GM21737 (cell line): ENCODE data around the gene SH3GLB2.

Source experiments
- ATAC-seq: cut with Tn5 transposase; IDR thresholded peaks from one replicate; pipeline ENCODE4 v1.9.1; 2021; ENCODE audit warnings: mild to moderate bottlenecking, moderate library complexity; ENCODE audit not compliant: unreplicated experiment

SH3GLB2 gene

GRCh38 chr9:129028192-129028966 lies at the start of gene SH3GLB2:
Gene SH3GLB2, minus strand, starts transcription at chr9:129028331. Its CDS starts 177 bp downstream, at chr9:129028154.
- ATAC-seq: peak; percentile 77

DNA sequence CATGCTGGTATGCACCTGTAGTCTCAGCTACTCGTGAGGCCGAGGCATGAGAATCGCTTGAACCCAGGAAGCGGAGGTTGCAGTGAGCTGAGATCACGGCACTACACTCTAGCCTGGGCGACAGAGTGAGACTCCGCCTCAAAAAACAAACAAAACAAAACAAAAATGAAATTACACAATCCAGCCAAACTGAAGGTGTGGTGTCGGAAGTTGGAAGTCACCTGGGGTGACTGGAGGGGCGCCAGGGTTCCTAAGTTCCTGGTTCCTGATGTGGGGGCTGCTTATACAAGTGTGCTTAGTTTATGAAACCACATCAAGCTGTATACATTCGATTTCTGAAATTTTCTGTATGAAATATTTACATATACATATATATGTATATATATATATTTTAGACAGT lies 49.1 kb upstream of the SH3GLB2 start:
- no peak for ATAC-seq

DNA sequence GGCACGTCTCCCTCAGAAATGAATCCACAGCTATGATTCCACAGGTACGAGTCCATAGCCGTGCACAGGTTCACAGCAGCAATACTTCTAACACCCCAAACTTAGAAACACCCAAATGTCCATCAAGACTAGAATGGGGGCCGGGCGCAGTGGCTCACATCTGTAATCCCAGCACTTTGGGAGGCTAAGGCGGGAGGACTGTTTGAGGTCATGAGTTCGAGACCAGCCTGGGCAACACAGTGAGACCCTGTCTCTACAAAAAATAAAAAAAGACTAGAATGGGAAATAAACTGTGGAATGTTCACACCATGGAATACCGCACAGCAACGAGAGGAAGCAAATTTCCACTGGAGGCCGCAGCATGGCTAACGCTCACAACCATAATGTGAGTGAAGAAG lies 48.5 kb upstream of the SH3GLB2 start:
- no peak for ATAC-seq

DNA sequence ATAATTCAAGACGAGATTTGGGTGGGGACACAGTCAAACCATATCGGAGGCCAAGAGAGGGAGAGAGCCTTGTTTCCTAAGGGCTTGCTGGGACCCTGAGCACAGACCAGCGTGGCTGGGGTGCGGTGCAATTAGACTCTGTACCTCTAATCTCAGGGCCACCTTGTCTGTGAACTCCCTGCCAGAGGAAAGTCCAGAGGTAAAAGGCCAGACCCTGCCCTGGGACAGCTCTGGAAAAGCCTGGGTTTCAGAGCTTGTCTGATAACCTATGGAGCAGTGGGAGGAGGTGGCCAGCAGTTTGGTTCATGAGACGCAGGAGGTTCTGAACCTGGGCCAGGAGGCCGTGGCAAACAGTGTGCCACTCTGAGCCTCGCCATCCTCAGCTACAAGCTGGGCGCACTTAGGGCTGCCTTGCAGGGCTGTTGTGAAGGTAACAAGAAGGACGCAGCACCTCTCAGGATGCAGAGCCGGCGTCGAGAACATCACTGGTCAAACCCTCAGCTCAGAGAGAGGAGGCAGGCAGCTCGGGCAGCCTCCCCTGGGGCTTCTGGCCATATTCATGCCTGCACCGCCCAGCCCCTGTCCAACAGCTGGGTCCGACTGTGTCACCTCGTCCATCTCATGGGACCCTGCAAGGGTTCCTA lies 48.0 kb upstream of the SH3GLB2 start:
- no peak for ATAC-seq

DNA sequence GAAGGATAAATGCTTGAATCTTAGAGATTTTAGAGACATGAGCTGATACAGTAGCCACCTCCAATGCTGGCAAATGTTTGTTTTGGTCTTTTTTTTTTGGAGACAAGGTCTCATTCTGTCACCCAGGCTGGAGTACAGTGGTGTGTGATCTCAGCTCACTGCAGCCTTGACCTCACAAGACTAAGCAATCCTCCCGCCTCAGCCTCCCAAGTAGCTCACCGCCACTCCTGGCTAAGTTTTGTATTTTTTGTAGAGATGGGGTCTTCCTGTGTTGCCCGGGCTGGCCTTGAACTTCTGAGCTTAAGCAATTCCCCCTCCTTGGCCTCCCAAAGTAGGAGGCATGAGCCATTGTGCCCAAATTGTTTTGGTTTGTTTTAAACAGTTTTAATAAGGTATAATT lies 46.0 kb upstream of the SH3GLB2 start:
- ATAC-seq: no peak

DNA sequence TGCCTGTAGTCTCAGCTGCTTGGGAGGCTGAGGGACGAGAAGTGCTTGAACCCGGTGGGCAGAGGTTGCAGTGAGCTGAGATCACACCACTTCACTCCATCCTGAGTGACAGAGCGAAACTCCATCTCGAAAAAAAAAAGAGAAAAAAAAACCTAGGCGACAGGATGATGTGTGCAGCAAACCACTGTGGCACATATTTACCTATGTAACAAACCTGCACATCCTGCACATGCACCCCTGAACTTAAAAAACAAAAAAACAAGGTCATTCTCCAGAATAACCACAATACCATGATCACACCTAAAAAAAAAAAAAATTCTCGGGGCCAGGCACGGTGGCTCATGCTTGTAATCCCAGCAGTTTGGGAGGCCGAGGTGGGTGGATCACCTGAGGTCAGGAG lies 45.3 kb upstream of the SH3GLB2 start:
- ATAC-seq: no peak

GRCh38 chr9:129072171-129072570 lies 44.0 kb upstream of the SH3GLB2 start:
- ATAC-seq: no peak

DNA sequence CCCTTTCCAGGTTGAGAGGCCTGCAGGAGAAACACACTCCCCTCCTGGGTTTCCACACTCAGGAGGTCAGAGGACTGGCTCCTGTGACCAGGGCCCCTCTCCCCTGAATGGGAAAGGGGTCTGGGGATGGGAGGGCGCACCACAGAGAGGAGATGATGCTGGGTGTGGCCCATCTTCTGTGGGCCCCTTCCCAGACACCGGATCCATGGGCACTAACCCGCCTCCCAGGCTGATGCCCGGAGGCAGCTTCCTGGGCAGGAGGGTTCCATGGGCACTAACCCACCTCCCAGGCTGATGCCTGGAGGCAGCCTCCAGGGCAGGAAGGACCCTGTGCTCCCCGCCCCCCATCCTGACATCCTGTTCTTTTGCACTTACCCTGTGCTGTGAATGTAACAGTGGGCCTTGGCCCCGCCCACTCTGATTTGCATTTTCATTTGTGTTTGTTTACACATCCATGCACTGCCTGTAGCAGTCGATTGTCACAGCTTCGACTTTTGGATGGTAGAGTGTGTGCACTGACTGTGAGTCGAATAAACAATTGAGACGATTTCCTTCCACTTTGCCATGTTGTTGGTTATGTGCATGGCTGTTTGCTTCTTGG lies 43.5 kb upstream of the SH3GLB2 start:
- ATAC-seq: no peak

GRCh38 chr9:129070696-129071525 lies 42.8 kb upstream of the SH3GLB2 start:
- ATAC-seq: no peak

DNA sequence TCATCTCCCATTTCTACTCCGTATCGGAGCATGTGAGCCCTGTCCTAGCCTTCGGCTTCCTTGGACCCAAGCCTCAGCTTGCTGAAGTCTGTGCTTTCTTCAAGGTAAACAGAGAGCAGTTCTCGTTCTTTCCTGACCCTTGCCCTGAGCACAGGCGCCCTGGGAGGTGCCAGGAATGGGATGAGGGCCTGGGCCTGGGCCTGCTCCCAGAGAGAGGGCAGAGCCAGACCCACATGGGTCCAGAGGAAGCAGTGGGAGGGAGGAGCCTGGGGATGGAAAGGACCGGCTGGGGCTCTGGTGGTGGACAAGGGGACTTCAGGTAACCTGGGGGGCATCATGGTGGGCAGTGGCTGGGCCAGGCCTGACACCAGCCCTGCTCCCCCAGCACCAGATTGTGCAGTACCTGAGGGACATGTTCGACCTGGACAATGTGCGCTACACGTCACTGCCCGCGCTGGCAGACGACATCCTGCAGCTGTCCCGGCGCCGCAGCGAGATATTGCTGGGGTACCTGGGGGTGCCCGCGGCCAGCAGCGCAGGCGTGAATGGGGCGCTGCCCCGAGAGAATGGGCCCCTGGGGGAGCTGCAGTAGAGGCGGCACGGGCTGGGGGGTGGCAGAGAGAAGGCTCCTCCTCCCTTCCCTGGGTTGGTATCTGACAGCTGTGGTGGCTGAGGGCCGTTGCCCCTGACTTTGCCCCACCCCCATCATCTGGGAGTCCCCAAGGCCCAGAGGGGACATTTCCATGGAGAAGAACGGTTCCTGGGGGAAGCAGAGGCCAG lies 41.9 kb upstream of the SH3GLB2 start:
- no peak for ATAC-seq

DNA sequence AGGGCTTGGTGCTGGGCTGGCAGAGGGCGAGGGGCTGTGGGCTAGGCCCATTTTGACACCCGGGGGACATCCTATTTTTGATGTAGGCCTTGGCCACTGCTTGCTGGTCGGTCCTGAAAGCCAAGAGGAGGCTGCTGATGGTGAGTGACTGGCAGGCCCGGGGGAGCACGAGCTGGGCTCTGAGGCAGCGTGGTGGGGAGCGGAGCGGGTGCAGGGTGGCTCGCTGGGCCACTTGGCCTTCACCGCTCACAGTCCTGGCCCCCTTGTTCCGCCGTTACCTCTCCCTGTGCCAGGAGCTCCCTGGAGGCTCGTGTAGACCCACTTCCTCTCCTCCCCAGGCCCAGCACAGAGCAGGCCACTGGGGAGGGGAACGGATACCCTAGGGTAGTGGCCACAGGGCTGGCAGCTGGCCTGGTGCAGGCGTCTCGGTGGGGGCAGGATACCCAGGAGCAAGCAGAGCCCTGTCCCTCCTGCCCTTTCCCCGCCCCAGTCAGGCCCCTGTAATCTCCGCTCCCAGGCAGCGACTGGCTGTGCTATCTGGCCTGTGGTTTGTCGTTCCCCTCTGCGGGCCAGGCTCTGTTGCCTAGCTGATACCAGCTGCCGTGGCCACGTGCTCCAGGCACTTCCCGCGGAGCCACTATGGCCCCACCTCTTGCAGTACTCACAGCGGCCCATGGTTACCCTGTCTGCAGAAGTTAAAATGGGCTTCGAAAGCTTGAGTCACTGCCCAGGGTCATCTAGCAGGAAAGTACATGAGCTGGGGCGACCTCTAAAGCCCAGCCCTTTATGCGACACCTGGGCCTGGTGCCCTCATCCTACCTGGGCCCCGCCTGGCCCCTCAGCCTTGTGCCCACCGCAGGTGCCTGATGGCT lies 41.1 kb upstream of the SH3GLB2 start:
- ATAC-seq: peak; percentile 64

DNA sequence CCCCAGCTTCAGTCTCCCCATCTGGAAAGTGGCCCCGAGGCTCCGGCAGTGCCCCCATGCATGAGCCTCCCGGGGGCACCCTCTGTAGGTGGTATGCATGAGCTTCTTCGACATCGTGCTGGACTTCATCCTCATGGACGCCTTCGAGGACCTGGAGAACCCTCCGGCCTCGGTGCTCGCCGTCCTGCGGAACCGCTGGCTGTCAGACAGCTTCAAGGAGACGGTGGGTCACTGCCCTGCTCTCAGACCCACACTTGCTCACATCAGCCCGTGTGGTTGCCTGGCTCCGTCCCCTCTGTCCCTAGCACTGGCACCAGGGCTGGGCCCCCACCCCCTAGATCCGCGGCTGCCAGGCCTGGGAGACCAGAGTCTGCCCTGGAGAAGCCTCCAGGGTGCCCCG lies 40.0 kb upstream of the SH3GLB2 start:
- no peak for ATAC-seq

DNA sequence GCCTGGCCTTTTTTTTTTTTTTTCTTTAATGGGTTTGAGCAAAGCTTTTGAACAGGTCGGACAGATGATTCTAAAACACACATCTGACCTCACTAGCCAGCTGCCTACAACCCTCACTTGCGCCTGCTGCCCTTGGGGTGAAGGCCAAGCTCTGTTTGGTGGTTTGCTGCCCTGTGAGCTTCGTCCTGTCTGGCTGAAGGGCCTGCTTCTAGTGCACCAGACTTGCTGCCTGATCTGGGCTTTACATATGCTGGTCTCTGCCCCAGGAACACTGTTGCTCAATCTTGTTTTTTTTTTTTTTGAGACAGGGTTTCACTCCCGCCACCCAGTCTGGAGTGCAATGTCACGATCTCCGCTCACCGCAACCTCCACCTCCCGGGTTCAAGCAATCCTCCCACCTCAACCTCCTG lies 36.4 kb upstream of the SH3GLB2 start:
- no peak for ATAC-seq

DNA sequence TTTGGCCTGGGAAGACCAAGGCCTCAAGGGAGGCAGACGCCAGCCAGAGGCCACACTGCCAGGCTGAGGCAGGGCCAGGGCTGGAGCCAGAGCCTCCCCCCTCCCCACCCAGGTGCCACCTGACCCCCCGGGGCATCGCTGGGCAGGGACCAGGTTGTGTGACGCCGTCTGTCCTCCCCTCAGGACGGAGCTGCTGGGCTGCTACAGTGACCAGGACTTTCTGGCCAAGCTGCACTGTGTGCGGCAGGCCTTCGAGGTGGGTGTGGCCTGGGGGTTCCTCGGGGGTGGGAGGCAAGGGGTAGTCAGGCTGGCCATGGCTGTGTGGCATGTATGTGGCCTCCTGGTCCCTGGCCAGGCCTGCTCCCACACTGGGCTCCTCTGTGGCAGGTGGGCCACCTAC lies 34.9 kb upstream of the SH3GLB2 start:
- no peak for ATAC-seq

GRCh38 chr9:129060991-129061390 lies 32.9 kb upstream of the SH3GLB2 start:
- ATAC-seq: no peak

- no peak for ATAC-seq
Measured at GRCh38 chr9:129059796-129060785, 32.0 kb upstream of the SH3GLB2 start.

DNA sequence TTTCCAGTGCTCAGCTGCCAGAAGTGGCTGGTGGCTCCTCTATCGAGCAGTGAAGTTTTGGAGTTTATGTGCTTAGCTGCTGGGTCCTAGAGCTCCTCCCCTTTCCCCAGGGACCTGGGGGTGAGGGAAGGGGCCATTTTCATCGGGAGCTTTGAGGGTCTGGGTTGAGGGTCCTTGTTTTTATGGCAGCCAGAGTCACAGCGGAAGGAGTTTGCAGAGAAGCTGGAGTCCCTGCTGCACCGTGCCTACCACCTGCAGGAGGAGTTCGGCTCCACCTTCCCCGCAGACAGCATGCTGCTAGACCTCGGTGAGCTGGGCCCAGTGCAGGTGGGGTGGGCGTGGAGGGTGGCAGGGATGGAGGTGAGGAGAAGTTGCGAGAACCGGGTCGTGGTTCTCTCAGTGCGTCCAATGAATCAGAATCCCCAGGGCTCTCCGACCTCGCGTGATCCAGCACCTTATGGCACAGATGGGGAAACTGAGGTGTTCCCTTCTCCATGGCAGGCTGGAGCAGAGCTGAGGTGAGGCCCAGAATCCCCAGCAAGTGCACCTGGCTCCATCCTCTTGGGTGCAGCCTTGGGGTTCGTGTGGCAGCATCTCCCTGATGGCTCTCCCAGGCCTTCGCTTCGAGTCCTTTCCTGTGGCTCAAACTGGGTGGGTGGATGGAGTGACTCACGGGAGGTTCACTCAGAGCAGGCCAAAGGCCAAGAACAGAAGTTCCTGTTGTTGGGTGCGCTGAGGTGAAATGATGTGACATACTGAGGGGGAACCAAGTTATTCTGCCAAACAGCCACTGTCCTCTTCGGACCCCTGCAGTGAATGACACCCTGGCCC lies 31.0 kb upstream of the SH3GLB2 start:
- no peak for ATAC-seq
